HG03378 (cell line): ENCODE results near the gene PALB2.

ENCODE experiments used
- ATAC-seq: cut with Tn5 transposase; IDR thresholded peaks from one replicate; pipeline ENCODE4 v1.9.1; 2021; ENCODE audit warnings: mild to moderate bottlenecking, moderate library complexity; ENCODE audit not compliant: unreplicated experiment

PALB2 gene

DNA sequence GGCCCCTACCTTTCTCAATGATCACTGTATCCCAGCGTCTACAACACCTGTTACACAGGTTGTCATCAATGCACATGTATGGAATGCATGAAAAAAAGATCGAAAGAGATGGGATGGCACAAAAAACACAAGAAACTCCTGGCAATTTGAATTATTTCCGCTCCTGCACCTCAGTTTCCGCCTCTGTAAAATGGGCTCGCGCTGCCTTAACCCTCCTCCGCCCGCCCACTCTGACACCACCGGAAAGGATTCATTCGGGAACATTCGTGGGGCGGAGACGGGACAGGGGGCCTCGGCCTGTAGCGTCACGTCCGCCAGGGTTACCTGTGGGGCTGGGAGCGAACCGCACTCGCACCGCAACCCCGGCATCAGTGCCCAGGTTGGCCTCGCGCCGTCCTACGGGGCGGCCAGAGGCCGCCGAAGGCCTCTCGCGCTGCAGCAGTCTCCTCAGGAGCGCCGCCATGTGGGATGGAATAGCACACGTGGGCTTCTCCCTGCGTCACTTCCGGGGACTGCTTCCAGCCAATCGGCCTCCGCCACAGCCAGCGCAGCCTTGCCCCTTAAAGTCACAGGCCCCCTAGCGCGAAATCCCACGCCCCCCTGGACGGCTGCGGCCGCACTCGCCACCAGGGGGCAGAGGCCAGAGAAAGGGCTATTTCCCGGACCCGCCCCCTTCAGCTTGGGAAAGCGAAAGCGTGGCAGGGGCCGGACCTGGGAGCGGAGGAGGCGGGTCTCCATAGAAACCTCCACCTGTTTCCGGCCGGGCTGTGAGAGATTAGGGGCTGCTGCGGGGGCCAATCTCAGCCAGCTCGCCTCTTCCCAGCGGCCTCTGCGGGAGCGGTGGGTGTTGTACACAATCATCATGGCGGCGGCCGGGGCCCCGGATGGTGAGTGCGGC, 84.0 kb downstream of the PALB2 start, which contains the start of the genes EARS2 and UBFD1:
Gene EARS2 (minus strand): TSS at position 470 of the 898 bp plus-strand sequence. CDS start 7 bp downstream, at position 463.
Gene UBFD1 (plus strand): TSS at position 847 of the 898 bp plus-strand sequence. CDS start 16 bp downstream, at position 863.
- peak; percentile 89 for ATAC-seq

DNA sequence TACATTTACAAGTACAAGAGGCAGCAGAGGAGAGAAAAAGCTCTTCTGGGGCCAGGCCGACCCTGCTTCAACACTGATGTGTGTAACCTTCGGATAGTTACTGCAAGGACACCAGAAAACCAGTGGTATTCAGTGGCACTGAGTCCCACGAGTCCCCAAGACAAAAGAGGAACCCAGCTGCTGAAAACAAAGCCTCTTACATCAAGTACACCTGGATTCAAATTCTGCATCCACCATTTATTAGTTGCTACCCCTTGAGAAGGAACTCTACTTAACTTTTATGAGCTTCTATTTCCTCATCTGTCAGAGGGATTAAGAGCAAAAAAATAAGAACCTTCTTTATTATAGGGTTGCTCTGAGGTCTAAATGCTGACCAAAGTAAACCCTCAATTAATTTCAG, 86.6 kb downstream of the PALB2 start:
- ATAC-seq = no peak
